GM19193 (cell line): ENCODE measurements around the gene ITPKB.

Experiments used
- POLR2A ChIP-seq: IDR thresholded peaks from 4 replicates; pipeline ENCODE4 v1.6.1; 2011; ENCODE audit not compliant: insufficient read depth, insufficient read length; ENCODE audit errors: extremely low read depth

The ITPKB gene

GRCh38 chr1:226624526-226624925 is 114.6 kb downstream of the ITPKB start:
- TF ChIP-seq POLR2A, result no peak

DNA sequence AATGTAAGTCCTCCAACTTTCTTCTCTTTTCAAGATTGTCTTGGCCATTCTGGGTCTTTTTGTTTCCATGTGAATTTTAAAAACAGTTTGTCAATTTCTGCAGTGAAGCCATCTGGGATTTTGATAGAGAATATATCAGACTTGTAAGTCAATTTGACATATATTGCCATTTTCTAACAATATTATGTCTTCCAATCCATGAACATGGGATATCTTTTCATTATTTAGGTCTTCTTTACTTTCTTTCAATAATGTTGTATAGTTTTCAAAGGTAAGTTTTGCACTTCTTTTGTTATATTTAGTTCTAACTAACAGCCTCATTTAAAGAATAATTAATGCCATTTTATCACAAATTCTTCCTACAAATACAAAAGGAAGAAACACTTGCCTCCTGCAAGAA is 117.1 kb downstream of the ITPKB start:
- no peak for TF ChIP-seq POLR2A

- no peak for TF ChIP-seq POLR2A
These were observed 120.1 kb downstream of the ITPKB start for GRCh38 chr1:226619031-226619430.

GRCh38 chr1:226618380-226618779 is 120.7 kb downstream of the ITPKB start:
- TF ChIP-seq POLR2A, result no peak

DNA sequence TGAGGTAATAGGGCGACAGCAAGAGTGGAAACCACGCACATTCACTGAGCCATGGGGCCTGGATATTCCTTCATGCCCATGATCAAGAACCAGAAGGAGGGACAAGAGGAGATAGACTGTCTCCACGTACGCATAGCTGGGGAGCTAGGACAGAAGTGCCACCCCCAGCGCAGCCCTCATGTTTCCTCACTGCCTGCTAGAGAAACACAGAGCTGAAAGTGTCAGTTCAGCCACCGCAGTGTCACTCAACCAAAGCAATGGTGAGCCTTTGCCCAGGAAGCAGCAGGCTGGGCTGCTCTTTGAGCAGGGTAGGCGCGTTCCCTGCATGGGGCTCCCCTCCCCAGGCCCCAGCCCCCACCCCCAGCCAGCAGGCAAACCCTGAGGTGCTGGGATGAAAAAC is 122.0 kb downstream of the ITPKB start:
- no peak for TF ChIP-seq POLR2A

- no peak for TF ChIP-seq POLR2A
These were observed 122.4 kb downstream of the ITPKB start for GRCh38 chr1:226616636-226617035.

DNA sequence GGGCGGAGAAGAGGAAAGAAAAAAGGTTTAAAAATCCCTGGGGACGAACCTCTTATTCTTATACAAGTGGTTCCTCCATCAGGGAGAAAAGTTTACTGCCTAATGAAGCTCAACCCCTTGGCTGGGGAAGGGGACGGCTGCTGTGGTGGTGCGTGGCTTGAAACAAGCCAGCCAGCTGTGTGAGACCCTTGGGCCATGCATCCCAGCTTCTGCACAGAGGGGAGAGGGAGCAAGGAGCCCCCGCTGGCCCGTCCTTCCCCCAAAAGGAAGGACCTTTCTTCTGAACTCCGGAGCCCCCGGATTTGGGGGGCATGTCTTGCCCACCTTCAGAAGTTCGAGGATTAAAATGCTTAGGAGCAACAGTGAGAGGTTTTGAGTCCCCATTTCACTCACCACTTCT is 123.2 kb downstream of the ITPKB start:
- no peak for TF ChIP-seq POLR2A

GRCh38 chr1:226611301-226611700 is 127.8 kb downstream of the ITPKB start:
- no peak for TF ChIP-seq POLR2A

GRCh38 chr1:226610671-226611070 is 128.4 kb downstream of the ITPKB start:
- TF ChIP-seq POLR2A, result no peak

DNA sequence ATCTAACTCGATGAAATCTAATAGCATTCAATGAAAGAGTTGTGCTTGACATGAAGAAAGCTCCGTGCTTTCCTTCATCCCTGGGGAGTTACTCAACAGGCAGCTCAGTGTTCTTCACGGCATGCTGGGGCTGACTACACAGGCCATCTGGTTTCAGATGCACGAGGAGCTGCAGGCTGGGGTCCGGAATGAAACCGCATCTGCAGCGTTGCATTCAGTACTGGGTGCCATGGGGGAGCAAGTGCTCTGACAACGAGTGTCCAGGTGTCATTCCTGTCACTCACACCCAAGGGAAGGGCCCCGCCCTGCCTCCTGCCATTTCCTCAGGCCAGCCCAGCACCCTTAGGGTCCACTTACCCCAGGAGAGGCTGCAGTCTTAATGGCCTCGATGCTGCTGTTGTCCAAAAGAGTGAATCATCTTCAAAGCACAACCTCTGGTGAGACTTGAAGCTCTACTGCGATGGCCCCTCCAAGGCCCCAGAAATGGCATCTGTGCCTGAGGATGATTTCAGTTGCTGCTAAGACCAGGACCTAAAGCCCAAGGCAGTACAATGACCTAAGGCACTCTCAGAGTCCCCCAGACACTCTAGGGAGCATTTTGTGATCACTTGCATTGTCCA is 129.1 kb downstream of the ITPKB start:
- TF ChIP-seq POLR2A, result no peak

- TF ChIP-seq POLR2A, result no peak
These were observed 130.2 kb downstream of the ITPKB start for GRCh38 chr1:226608699-226609505.

DNA sequence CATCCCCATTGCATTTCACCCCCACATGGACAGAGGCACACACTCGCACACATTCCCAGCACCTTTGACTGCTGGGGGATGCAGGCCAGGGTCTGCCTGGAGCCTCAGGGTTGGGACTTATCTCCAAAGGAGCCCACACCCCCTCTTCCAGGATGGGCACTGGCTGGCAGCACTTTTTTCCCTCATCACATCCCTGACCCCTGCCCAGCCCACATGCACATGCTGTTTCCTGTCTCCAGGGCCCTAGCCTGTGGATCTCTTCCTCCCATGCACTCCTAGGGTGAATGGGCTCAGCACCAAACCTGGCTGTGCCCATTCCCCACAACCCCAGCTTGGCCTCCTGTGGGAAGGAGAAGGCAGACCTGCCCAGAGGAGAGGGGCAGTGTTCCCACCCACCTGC is 131.3 kb downstream of the ITPKB start:
- no peak for TF ChIP-seq POLR2A

DNA sequence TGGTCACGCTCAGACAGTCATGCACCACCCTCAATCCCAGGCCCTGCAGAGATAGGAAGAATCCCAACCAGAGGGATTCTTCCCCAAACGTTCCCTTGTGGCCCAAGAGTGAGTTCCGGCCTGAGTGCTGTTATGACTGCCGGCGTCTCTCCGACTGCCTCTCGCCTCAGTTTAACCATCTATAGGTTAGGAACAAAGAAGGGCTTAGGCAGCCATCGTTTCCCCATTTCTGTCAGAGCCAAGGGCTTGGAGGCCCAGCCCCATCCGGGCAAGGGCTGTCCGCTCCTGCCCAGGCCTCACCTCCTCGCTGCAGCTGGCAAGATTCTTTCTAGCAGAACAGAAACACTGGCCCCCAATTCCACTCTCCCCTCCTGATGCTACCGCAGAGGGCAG is 131.8 kb downstream of the ITPKB start:
- TF ChIP-seq POLR2A, result no peak

DNA sequence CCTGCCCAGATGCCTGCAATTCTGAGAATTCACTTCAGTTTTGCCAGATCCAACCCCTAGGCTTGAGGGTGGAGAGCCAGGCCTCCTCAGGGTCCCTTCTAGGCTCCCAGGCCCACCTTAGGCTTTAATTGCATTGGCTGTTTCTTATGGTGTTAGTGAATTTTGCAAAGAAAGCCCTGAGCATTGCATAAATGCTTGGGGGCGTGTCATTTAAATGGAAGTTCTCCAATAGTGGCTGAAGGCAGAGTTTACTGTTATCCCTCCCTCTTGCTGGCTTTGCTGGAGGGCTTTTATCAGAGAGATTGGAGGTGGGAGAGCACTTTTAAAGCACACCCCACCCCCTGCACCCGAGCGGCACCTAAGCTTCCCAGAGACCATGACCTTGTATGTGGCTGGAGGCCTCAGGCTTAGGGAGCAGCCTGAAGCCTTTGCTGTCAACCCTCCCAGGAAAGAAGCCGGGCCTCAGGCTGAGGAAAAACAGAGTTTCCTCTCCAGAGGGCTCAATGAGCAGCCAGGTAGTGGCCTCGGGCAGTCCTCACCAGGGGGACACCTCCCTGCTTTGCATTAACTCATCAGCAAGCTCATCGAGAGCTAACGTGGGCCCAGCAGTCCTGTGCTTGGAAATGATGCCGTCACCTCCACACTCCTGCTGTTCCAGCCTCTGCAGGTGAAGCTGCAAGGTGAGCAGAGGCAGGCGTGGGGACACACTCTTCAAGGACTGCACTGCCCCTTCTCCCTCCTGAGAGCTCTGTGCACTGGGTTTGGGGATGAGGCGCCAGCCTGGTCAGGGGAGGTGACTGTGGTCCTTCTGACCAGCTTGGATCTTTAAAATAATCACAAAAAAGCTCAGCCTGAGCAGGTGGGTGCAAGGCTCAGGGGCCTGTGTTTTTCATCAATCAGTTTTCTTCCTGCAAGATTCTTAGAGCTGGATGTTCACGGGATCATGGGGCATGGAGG is 132.5 kb downstream of the ITPKB start:
- no peak for TF ChIP-seq POLR2A

GRCh38 chr1:226605318-226605950 is 133.6 kb downstream of the ITPKB start:
- no peak for TF ChIP-seq POLR2A
